Prostate gland (tissue), 2 donors: Measurements from ENCODE around the gene DEDD2. TPM values are rescaled to one million over a fixed set of nuclear protein-coding genes. Genes with fewer than 3 reads are reported as not detected.

Experiments used
- DNase-seq: peaks from one replicate; pipeline ENCODE4 v3.0.0-alpha.2; 2019; ENCODE audit warnings: low spot score
- H3K27ac ChIP-seq, 2 donors: fragments of 200-600 bp; sonication (generic); 2 replicates each; pipeline ENCODE4 v1.5.1; 2017 to 2019
- H3K27me3 ChIP-seq: fragments of 200-600 bp; sonication (generic); replicated peaks from 2 replicates; pipeline ENCODE4 v1.5.1; 2019; ENCODE audit not compliant: insufficient read depth
- H3K36me3 ChIP-seq, 2 donors: fragments of 200-600 bp; sonication (generic); 1 replicate in 1 of 2; 2 replicates in 1 of 2; pipeline versions ENCODE4 v1.5.1 to v1.8.1; 2017 to 2019
- H3K4me1 ChIP-seq: fragments of 200-600 bp; sonication (generic); replicated peaks from 2 replicates; pipeline ENCODE4 v1.5.1; 2019
- H3K4me3 ChIP-seq, 2 donors: fragments of 200-600 bp; sonication (generic); 2 replicates each; pipeline ENCODE4 v1.5.1; 2017 to 2019
- H3K9me3 ChIP-seq: fragments of 200-600 bp; sonication (generic); 2 replicates; pipeline ENCODE4 v1.5.1; 2017
- POLR2A ChIP-seq: fragments of 450-650 bp; IDR thresholded peaks from one replicate; pipeline ENCODE4 v1.6.1; 2016; ENCODE audit warnings: antibody characterized with exemption, mild to moderate bottlenecking
- POLR2AphosphoS5 ChIP-seq: sonication (generic); formaldehyde crosslinking; IDR thresholded peaks from one replicate; pipeline ENCODE4 v1.6.1; 2017; ENCODE audit warnings: antibody characterized with exemption
- WGBS: methylation state at CpG from one replicate; pipeline ENCODE4 v1.1.5; 2018; 5-methylcytosine and 5-hydroxymethylcytosine counted together
- intact Hi-C: fragments of 100-400 bp; cut with DNase I; formaldehyde crosslinking; loops from one replicate; pipeline ENCODE4 v1.14.2; 2022
- total RNA-seq, 2 donors: library from RNA; depleted of rRNA; stranded (reverse); fragments of >200 nt; gene quantifications; one replicate each; pipeline ENCODE4 v1.1.0, GENCODE V29; 2016
- TF ChIP-seq, protein P1 (sequence below), 4 experiments: fragments of 200-600 bp in 2 of 4; fragments of 450-650 bp in 2 of 4; sonication (generic) in 2 of 4; IDR thresholded peaks; 1 replicate in 3 of 4; 2 replicates in 1 of 4; pipeline ENCODE4 v1.5.1; 2016 to 2019; ENCODE audit warnings: antibody characterized with exemption in 4 of 4, mild to moderate bottlenecking in 2 of 4, moderate library complexity in 2 of 4

Gene DEDD2
- total RNA-seq, 2 donors from 2014 or later = 70.3 to 98.1 TPM

DNA sequence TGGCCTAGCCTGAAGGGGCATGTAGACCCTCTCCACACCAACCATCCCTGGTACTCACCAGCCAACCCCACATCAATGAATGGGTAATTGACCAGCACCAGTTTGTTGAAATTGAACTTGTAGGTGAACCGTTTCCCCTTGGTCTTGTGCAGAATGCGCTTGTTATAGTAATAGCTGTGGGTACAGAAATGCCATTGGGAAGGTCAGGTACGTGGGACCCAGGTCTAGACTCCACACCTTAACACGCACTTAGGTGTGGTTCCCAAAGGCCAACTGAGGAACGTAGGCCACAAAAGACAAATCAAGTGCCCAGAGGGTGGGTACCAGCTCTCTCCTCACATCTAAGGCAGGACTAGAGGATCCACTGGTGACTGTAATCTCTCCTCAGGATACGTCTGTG, 32.3 kb upstream of the DEDD2 start:
- H3K27me3 ChIP-seq = no peaks in the 10 kb centered on the region
- intact Hi-C loops = no loop called here
- no peak overlapping the region for H3K4me3 ChIP-seq
- H3K27ac ChIP-seq = peak overlapping the region in 1 of 2 donors; percentile 98
- H3K36me3 ChIP-seq = no peaks in the 10 kb centered on the region
- no peaks in the 10 kb centered on the region for H3K9me3 ChIP-seq
- 74% methylated on average over 6 of the region's 6 CpGs for WGBS
- TF ChIP-seq, protein P1, sequence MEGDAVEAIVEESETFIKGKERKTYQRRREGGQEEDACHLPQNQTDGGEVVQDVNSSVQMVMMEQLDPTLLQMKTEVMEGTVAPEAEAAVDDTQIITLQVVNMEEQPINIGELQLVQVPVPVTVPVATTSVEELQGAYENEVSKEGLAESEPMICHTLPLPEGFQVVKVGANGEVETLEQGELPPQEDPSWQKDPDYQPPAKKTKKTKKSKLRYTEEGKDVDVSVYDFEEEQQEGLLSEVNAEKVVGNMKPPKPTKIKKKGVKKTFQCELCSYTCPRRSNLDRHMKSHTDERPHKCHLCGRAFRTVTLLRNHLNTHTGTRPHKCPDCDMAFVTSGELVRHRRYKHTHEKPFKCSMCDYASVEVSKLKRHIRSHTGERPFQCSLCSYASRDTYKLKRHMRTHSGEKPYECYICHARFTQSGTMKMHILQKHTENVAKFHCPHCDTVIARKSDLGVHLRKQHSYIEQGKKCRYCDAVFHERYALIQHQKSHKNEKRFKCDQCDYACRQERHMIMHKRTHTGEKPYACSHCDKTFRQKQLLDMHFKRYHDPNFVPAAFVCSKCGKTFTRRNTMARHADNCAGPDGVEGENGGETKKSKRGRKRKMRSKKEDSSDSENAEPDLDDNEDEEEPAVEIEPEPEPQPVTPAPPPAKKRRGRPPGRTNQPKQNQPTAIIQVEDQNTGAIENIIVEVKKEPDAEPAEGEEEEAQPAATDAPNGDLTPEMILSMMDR (IDR thresholded peaks at IDR 0.05) = no peak
- no peak for TF ChIP-seq POLR2A
- no peak for TF ChIP-seq POLR2AphosphoS5
- no peak for DNase-seq
- H3K4me1 ChIP-seq = peaks cover 14% of the 10 kb centered on the region

DNA sequence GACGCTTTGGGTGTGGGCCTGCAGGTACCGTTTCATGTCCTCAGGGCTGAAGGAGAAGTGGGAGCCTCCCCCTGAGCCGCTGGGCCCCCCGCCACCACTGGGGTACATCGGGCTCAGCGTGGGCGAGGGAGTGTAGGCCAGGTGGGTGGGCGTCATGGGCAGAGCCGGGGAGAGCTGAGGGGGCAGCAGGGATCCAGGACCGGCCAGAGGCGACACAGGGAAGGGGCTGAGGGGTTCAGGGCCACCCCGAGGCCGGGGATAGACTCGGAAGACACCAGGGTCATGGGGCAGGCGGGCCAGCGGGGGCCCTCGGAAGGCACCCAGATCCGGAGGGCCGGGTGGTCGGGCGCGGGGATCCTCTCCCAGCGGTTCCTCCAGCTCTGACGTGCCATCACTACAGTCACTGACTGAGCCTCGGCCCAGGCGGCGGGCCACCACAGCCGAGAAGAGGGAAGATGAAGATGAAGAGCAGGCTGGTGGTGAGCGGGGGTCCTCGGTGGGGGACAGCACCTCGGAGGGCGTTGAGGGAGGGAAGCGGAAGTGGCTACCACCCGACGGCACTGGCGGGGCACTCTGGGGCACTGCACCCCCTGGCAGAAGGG, 31.8 kb upstream of the DEDD2 start:
- Histone ChIP-seq H3K27ac (no peak overlapping the region), H3K9me3 (no peaks in the 10 kb centered on the region), H3K4me3 (no peak overlapping the region), H3K27me3 (no peaks in the 10 kb centered on the region), H3K36me3 (no peaks in the 10 kb centered on the region), H3K4me1 (peaks cover 14% of the 10 kb centered on the region)
- DNase-seq = no peak
- 84% methylated on average over 36 of the region's 36 CpGs for WGBS
- intact Hi-C loops = no loop called here
- no peak for TF ChIP-seq POLR2A

- Histone ChIP-seq H3K36me3 (no peaks in the 10 kb centered on the region), H3K27ac (no peak overlapping the region), H3K4me1 (peaks cover 20% of the 10 kb centered on the region), H3K4me3 (no peak overlapping the region), H3K27me3 (no peaks in the 10 kb centered on the region), H3K9me3 (no peaks in the 10 kb centered on the region)
- TF ChIP-seq, protein P1 (IDR thresholded peaks at IDR 0.05) = no peak
- TF ChIP-seq POLR2A (no peak), POLR2AphosphoS5 (no peak)
- no peak for DNase-seq
- intact Hi-C loops = no loop called here
- WGBS = 88% methylated on average over 41 of the region's 41 CpGs
Measured at GRCh38 chr19:42248270-42249148, 31.0 kb upstream of the DEDD2 start.

DNA sequence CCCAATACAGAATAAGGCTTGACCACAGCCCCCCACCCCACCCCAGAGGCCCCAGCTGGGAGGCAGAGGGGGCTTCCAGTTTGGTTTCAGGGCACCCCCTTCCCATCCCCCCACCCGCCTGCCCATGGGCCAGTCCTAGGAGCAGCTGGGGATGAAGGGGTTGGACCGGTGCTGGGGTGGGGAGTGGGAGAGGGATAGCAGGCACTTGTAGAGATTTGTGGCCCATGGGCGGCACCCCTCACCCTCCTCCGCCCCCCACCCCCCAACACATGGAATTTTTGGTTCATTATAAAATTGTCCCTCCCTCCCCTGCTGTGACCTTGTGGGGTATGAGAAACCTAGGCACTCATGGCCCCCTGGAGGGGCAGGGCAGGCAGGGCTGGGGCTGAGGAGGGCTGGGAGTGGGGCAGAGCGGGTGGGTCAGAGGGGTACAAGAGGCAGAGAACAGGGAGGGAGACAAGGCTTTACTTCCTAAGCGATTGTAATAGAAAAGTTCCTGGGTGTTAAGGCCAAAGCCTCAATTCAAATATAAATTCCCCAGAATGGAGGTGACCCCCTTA, 30.2 kb upstream of the DEDD2 start:
- WGBS = 92% methylated on average over 6 of the region's 6 CpGs
- Histone ChIP-seq H3K27me3 (no peaks in the 10 kb centered on the region), H3K4me3 (no peak overlapping the region), H3K27ac (no peak overlapping the region), H3K9me3 (no peaks in the 10 kb centered on the region), H3K36me3 (no peaks in the 10 kb centered on the region), H3K4me1 (peaks cover 16% of the 10 kb centered on the region)
- intact Hi-C loops = loop anchor here (2.0 kb wide), 1 partner anchor 31 kb away; no protein-coding TSS in a partner anchor
- DNase-seq = no peak
- TF ChIP-seq, protein P1 (IDR thresholded peaks at IDR 0.05) = no peak
- TF ChIP-seq POLR2AphosphoS5 = no peak
- no peak for TF ChIP-seq POLR2A

- WGBS = 77% methylated on average over 7 of the region's 7 CpGs
- Histone ChIP-seq H3K27ac (no peak overlapping the region), H3K4me1 (peaks cover 10% of the 10 kb centered on the region), H3K4me3 (no peak overlapping the region), H3K27me3 (no peaks in the 10 kb centered on the region), H3K36me3 (no peaks in the 10 kb centered on the region), H3K9me3 (no peaks in the 10 kb centered on the region)
- intact Hi-C loops = loop anchor here (2.0 kb wide), 1 partner anchor 32 kb away; no protein-coding TSS in a partner anchor
- no peak for DNase-seq
- TF ChIP-seq POLR2A = no peak
- TF ChIP-seq POLR2AphosphoS5 = no peak
- TF ChIP-seq, protein P1 (IDR thresholded peaks at IDR 0.05) = no peak
Measured at GRCh38 chr19:42246922-42247639, 29.6 kb upstream of the DEDD2 start.
